ENCODE results near the gene CACNG1. TPM values are rescaled to one million over a fixed set of nuclear protein-coding genes. Genes with fewer than 3 reads are reported as not detected.
"Not testable (repeated sequence)": the region's sequence is repeated elsewhere in the genome, so short reads cannot be mapped to it uniquely, and the experiment has no call there.

CACNG1 gene
- total RNA-seq, 2 experiments from 2014 or later: not detected

GRCh38 chr17:67032382-67032781 lies 12.0 kb upstream of the CACNG1 start:
- H3K9me3 Mint-ChIP-seq: no peaks in the 10 kb centered on the region
- CTCF ChIA-PET: interaction anchor here (1.1 kb wide), 1 partner anchor 169 kb away, joined by 3 read pairs; no protein-coding TSS in a partner anchor
- intact Hi-C loops (cut with micrococcal nuclease): no loop called here
- no peak overlapping the region for H3K4me3 Mint-ChIP-seq
- peaks cover 6% of the 10 kb centered on the region for H3K4me1 Mint-ChIP-seq (ENCODE audit: low read depth)
- no peaks in the 10 kb centered on the region for H3K36me3 Mint-ChIP-seq (ENCODE audit: low read depth)
- H3K27ac Mint-ChIP-seq: no peak overlapping the region
- no peaks in the 10 kb centered on the region for H3K27me3 Mint-ChIP-seq (ENCODE audit: low read depth)
- no peak for DNase-seq

GRCh38 chr17:67032985-67033384 lies 11.4 kb upstream of the CACNG1 start:
- no peaks in the 10 kb centered on the region for H3K36me3 Mint-ChIP-seq (ENCODE audit: low read depth)
- no peaks in the 10 kb centered on the region for H3K27me3 Mint-ChIP-seq (ENCODE audit: low read depth)
- CTCF ChIA-PET: interaction anchor here (1.1 kb wide), 1 partner anchor 169 kb away, joined by 3 read pairs; no protein-coding TSS in a partner anchor
- peaks cover 6% of the 10 kb centered on the region for H3K4me1 Mint-ChIP-seq (ENCODE audit: low read depth)
- intact Hi-C loops (cut with micrococcal nuclease): no loop called here
- no peak overlapping the region for H3K27ac Mint-ChIP-seq
- H3K9me3 Mint-ChIP-seq: no peaks in the 10 kb centered on the region
- H3K4me3 Mint-ChIP-seq: no peak overlapping the region
- DNase-seq: no peak

DNA sequence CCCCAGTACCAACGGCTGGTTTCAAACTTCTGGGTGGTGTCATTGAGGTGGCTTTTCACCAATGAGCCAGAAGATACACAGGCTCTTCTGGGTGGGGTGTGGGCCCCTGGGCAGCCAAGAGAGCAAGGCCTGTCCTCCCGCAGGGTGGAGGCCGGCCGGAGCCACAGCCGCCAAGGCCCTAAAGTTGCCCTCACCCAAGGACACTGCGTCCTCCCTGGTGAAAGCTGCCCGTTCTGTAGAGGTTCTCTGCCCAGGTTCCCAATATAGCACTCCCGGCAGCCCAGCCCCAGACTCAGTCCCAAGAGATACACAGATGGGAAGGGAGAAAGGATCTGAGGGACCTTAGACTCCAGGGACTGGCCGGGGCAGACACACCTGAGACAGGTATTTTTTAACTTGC lies 10.7 kb upstream of the CACNG1 start:
- Mint-ChIP-seq H3K27ac (no peak overlapping the region), H3K4me3 (no peak overlapping the region), H3K27me3 (ENCODE audit: low read depth) (no peaks in the 10 kb centered on the region), H3K9me3 (no peaks in the 10 kb centered on the region), H3K36me3 (ENCODE audit: low read depth) (no peaks in the 10 kb centered on the region), H3K4me1 (ENCODE audit: low read depth) (peaks cover 6% of the 10 kb centered on the region)
- CTCF ChIA-PET: no interaction called here
- DNase-seq: no peak
- intact Hi-C loops (cut with micrococcal nuclease): no loop called here

GRCh38 chr17:67035131-67036083 lies 8.9 kb upstream of the CACNG1 start:
- intact Hi-C loops (cut with micrococcal nuclease): no loop called here
- CTCF ChIA-PET: no interaction called here
- Mint-ChIP-seq H3K27me3 (ENCODE audit: low read depth) (no peaks in the 10 kb centered on the region), H3K27ac (peak overlapping the region; percentile 8), H3K4me1 (ENCODE audit: low read depth) (peaks cover 6% of the 10 kb centered on the region), H3K36me3 (ENCODE audit: low read depth) (no peaks in the 10 kb centered on the region), H3K9me3 (no peaks in the 10 kb centered on the region), H3K4me3 (no peak overlapping the region)
- DNase-seq: peak; percentile 19

GRCh38 chr17:67038861-67039365 lies 5.4 kb upstream of the CACNG1 start:
- DNase-seq: no peak
- Mint-ChIP-seq H3K27ac (no peak overlapping the region), H3K4me1 (ENCODE audit: low read depth) (peaks cover 6% of the 10 kb centered on the region), H3K9me3 (no peaks in the 10 kb centered on the region), H3K4me3 (no peak overlapping the region), H3K36me3 (ENCODE audit: low read depth) (no peaks in the 10 kb centered on the region), H3K27me3 (ENCODE audit: low read depth) (no peaks in the 10 kb centered on the region)
- CTCF ChIA-PET: no interaction called here
- intact Hi-C loops (cut with micrococcal nuclease): no loop called here

GRCh38 chr17:67040652-67041051 lies 3.7 kb upstream of the CACNG1 start:
- CTCF ChIA-PET: no interaction called here
- Mint-ChIP-seq H3K27me3 (ENCODE audit: low read depth) (no peaks in the 10 kb centered on the region), H3K4me3 (no peak overlapping the region), H3K27ac (no peak overlapping the region), H3K36me3 (ENCODE audit: low read depth) (no peaks in the 10 kb centered on the region), H3K4me1 (ENCODE audit: low read depth) (peaks cover 2% of the 10 kb centered on the region), H3K9me3 (no peaks in the 10 kb centered on the region)
- intact Hi-C loops (cut with micrococcal nuclease): no loop called here
- DNase-seq: no peak

- H3K27ac Mint-ChIP-seq; DNase-seq; H3K4me3 Mint-ChIP-seq; intact Hi-C loops (cut with micrococcal nuclease); H3K4me1 Mint-ChIP-seq (ENCODE audit: low read depth); H3K36me3 Mint-ChIP-seq (ENCODE audit: low read depth); H3K27me3 Mint-ChIP-seq (ENCODE audit: low read depth); CTCF ChIA-PET; H3K9me3 Mint-ChIP-seq: not testable (repeated sequence)
These were observed 3.2 kb upstream of the CACNG1 start for GRCh38 chr17:67041119-67041518.

- DNase-seq: no peak
- no peaks in the 10 kb centered on the region for H3K36me3 Mint-ChIP-seq (ENCODE audit: low read depth)
- no peaks in the 10 kb centered on the region for H3K9me3 Mint-ChIP-seq
- H3K4me3 Mint-ChIP-seq: no peak overlapping the region
- H3K4me1 Mint-ChIP-seq (ENCODE audit: low read depth): no peaks in the 10 kb centered on the region
- no peak overlapping the region for H3K27ac Mint-ChIP-seq
- intact Hi-C loops (cut with micrococcal nuclease): no loop called here
- H3K27me3 Mint-ChIP-seq (ENCODE audit: low read depth): no peaks in the 10 kb centered on the region
- CTCF ChIA-PET: no interaction called here
These were observed 2.8 kb upstream of the CACNG1 start for GRCh38 chr17:67041531-67041930.

DNA sequence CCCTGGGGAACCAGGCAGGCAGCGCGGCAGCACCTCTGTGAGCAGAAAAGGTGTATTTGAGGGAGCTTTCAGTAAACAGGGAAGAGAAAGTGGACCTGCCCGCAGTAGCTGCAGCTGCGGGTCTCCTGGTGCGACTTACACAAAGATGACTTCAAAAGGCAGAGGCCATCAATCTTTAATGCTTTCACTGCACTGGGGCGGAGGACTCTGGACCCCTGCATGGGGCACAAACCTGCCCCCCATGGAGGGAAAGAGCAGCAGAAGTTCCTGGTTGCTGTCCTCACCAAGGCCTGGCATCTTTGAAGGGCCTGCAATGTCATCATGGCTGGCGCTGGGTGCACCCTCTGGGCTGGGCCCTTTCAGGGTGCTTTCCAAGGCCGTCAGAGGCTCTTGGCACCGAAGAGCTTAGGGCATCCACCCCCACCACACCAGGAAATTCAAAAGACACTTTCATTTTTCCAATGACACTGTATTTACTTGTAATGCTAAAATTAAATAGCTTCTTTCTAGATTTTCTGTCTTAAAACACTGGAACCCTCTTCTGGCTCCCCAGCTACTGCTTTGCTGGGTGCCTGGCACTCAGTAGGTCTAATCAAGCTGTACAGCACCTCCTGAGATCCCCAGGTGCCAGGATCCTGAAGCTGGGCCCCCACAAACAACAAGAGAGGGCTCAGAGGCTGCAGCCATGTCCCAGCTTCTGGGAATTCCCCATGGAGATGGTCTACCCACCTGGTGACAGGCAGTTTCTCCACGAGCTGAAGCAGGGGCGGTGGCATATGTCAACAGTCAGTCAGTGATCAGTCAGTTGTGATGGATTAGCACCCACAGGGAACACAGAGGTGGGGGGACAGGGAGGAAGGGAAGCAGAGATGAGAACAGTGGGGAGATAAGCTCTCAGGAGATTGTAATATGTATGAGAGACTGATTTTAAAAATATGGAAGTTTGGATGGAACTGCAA lies 2.1 kb upstream of the CACNG1 start:
- no peaks in the 10 kb centered on the region for H3K4me1 Mint-ChIP-seq (ENCODE audit: low read depth)
- no peak for DNase-seq
- H3K27ac Mint-ChIP-seq: no peak overlapping the region
- no peaks in the 10 kb centered on the region for H3K27me3 Mint-ChIP-seq (ENCODE audit: low read depth)
- H3K9me3 Mint-ChIP-seq: peaks cover 3% of the 10 kb centered on the region
- intact Hi-C loops (cut with micrococcal nuclease): no loop called here
- H3K36me3 Mint-ChIP-seq (ENCODE audit: low read depth): no peaks in the 10 kb centered on the region
- no peak overlapping the region for H3K4me3 Mint-ChIP-seq
- CTCF ChIA-PET: no interaction called here

DNA sequence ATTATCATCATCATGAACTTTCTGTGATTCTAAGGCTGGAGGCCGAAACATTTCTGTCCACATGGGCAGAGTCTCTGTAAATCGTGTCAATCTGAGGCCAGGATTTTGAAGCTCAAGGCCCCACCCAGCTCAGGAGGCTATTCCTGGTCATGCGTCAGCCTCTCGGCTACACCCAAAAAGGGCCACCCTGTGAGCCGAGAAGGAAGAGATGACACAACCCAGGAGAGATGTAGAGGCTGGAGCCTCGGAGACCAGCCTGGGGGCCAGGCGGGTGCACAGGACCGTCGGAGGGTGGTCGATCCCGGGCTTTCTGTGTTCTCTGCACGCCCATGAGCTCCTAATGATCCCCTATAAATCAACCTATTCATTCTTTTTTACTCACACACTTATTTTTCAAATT lies 1.1 kb upstream of the CACNG1 start:
- CTCF ChIA-PET: no interaction called here
- Mint-ChIP-seq H3K27me3 (ENCODE audit: low read depth) (no peaks in the 10 kb centered on the region), H3K9me3 (peaks cover 11% of the 10 kb centered on the region), H3K27ac (no peak overlapping the region), H3K4me1 (ENCODE audit: low read depth) (no peaks in the 10 kb centered on the region), H3K4me3 (no peak overlapping the region), H3K36me3 (ENCODE audit: low read depth) (no peaks in the 10 kb centered on the region)
- no peak for DNase-seq
- intact Hi-C loops (cut with micrococcal nuclease): no loop called here

DNA sequence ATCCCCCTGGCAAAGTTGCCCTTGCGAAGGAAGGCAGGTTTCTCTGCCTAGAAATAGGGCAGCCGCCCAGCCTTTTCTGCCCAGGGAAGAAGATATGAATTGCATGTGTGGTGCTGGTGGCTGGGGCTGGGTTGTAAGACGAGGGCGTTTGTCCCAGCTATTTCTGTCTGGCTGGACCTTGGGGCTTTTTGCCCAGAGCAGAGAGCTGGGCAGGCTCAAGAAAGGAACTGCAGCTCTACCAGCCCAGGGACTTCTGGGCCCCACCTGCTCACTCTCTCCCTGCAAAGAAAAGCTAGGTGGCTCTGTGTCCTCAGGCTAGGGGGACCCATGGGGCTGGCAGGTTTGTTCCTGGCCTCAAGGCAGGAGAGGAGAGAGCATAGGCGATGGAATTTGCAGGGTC lies 586 bp downstream of the CACNG1 start:
- Mint-ChIP-seq H3K9me3 (peaks cover 23% of the 10 kb centered on the region), H3K36me3 (ENCODE audit: low read depth) (peaks cover 3% of the 10 kb centered on the region), H3K27ac (no peak overlapping the region), H3K27me3 (ENCODE audit: low read depth) (no peaks in the 10 kb centered on the region), H3K4me3 (no peak overlapping the region), H3K4me1 (ENCODE audit: low read depth) (no peaks in the 10 kb centered on the region)
- CTCF ChIA-PET: no interaction called here
- intact Hi-C loops (cut with micrococcal nuclease): no loop called here
- no peak for DNase-seq

- peaks cover 23% of the 10 kb centered on the region for H3K9me3 Mint-ChIP-seq
- H3K36me3 Mint-ChIP-seq (ENCODE audit: low read depth): peaks cover 3% of the 10 kb centered on the region
- H3K27ac Mint-ChIP-seq: no peak overlapping the region
- H3K4me3 Mint-ChIP-seq: no peak overlapping the region
- H3K4me1 Mint-ChIP-seq (ENCODE audit: low read depth): no peaks in the 10 kb centered on the region
- intact Hi-C loops (cut with micrococcal nuclease): no loop called here
- DNase-seq: no peak
- CTCF ChIA-PET: no interaction called here
- H3K27me3 Mint-ChIP-seq (ENCODE audit: low read depth): no peaks in the 10 kb centered on the region
These were observed 2.0 kb downstream of the CACNG1 start for GRCh38 chr17:67046398-67046797.

Measured in activated naive CD4-positive, alpha-beta T cell treated with anti-CD3 and anti-CD28 coated beads for 36 hours (primary cell).